Cardiac fibroblast (primary cell): Measurements from ENCODE around the gene ERFE.

Experiments used
- DNase-seq, 2 donors: peaks; one replicate each; pipeline versions ENCODE4 v3.0.0 to v3.0.0-alpha.2; 2010; ENCODE audit warnings: low read depth in 2 of 2
- H3K4me3 ChIP-seq, 2 donors: replicated peaks in 1 of 2; 1 replicate in 1 of 2; 2 replicates in 1 of 2; pipeline ENCODE4 v1.5.1; 2011; ENCODE audit warnings: low read depth in 2 of 2, low read length in 2 of 2, mild to moderate bottlenecking in 2 of 2, moderate library complexity in 1 of 2
- CTCF ChIP-seq: IDR thresholded peaks from one replicate; pipeline ENCODE4 v1.5.1; 2011; ENCODE audit warnings: low read depth, mild to moderate bottlenecking, low read length, inconsistent platforms

The ERFE gene

DNA sequence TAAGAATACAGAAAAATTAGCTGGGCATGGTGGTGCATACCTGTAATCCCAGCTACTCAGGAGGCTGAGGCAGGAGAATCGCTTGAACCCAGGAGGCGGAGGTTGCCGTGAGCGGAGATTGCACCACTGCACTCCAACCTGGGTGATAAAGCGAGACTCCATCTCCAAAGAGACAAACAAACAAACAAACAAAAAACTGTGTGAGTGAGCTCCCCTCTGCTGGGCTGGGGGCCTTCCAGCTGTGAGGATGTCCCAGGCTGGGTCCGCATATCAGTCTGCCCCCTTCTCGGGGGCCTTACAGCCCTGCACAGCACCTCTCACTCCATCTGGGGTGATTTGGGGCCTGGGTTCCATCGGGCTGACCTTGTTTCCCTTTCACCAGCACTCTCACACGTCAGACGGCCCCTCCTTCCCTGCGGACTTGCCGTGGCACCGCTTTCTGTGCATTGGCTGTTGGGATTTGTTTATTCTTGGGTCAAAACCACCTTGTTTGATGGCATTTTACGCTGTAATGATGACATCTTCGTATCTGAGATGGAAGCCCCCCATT lies 23.1 kb upstream of the ERFE start:
- DNase-seq = no peak

DNA sequence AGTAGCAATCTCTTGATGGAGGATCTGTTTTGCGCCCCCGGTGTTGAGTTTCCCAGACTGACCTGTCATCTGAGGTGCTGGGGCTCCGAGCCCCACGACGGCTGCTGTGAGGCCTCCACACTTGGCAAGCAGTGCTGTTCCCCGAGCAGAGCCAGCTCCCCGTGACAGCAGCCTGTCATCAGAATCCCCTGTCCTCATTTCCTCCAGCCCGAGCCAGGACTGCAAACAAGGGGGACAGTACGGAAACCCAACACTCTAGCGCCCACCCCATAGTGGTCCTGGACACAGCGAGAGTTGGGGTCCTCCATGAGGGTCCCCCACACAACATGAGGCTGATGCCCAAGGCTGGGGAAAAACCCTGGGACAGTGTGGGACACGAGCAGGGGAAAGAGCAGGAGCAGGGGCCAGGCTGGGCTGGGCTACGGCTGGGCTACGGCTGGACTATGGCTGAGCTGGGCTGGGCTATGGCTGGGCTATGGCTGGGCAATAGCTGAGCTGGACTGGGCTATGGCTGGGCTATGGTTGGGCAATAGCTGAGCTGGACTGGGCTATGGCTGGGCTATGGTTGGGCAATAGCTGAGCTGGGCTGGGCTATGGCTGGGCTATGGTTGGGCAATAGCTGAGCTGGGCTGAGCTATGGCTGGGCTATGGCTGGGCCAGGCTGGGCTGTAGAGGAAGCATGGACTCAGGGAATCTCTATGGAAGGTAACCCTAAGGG lies 21.8 kb upstream of the ERFE start:
- H3K4me3 ChIP-seq = no peak overlapping the region
- no peak for TF ChIP-seq CTCF
- peak; percentile 79 to 86 for DNase-seq

More for the DNA sequence above, 23.1 kb upstream of the ERFE start:
- H3K4me3 ChIP-seq = no peak overlapping the region
- TF ChIP-seq CTCF = no peak

DNA sequence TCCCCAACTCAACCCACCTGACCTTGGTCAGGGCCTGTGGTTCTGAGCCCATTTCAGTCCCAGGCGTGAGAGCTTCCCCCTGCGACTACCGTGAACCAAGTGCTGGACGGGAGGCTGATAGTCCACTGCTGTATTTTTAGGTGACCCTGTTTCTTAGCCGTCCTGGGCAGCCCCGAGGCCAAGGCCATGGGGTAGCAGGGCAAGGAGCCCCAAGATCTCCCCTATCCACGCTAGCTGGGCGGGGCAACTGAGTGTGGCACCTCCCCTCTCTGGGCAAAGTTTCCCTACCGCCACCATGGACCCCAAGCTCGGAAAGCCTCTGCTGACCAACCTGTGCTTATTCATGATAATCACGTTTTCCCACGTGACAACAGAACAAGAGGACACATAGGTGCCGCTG lies 20.9 kb upstream of the ERFE start:
- H3K4me3 ChIP-seq = no peak overlapping the region
- DNase-seq = no peak
- no peak for TF ChIP-seq CTCF

GRCh38 chr2:238138331-238139195 lies 20.2 kb upstream of the ERFE start, which contains the start of gene KLHL30:
Gene KLHL30 (plus strand): TSS chr2:238138668. CDS start chr2:238140755, 2,087 bp downstream.
- no peak within 1 kb of the TSS for H3K4me3 ChIP-seq
- no peak for TF ChIP-seq CTCF
- DNase-seq = no peak

DNA sequence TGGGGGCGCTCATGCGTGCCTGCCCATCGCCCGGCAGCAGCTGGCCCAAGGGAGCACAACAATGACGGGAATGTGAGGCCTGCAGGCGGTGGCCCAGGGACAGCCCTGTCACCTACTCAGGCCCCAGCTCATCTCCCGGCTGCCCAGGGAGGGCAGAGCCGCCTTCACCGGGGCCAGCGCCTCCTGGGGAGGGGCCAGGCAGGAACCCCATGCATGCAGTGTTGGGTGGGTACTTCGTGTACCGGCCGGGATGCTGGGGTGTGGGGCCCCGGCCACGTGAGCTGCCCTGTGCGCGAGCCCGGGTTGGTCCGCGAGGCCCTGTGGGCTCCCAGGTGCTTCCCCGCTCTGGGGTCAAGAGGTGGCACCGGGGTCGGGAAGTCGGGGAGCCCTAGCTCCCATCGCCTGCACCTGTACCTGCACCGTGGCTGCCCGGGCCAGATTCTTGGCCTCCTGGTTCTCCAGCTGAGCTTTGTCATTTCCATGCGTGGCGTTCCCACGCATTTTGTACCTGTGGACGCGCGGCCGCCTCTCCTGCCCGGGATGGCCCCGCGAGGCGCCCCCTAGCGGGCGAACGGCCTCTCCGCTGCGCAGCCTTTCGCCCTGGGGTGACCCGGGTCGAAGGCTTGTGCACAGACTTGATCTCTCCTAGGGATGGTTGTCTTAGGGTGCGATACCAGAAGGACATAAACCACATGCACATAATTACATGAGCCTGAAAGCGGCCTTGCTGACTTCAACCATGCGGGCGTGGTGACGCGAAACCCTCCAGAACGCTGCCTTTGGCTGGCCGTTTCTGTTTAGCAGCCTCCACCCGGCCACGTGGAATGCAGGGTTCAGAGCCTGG lies 19.4 kb upstream of the ERFE start:
- peak; percentile 44 for TF ChIP-seq CTCF
- H3K4me3 ChIP-seq = no peak overlapping the region
- no peak for DNase-seq

GRCh38 chr2:238140040-238140439 lies 18.7 kb upstream of the ERFE start:
- TF ChIP-seq CTCF = no peak
- H3K4me3 ChIP-seq = no peak overlapping the region
- no peak for DNase-seq
